SK-N-SH treated with all-trans-retinoic acid at 6 μM for 48 hours (cell line): ENCODE measurements around the gene CSTB.

Experiments
- ATAC-seq: fragments of 200-7000 bp; cut with Tn5 transposase; 3 replicates; pipeline ENCODE4 v1.9.1; 2020; ENCODE audit warnings: mild to moderate bottlenecking, moderate library complexity
- ARNTL ChIP-seq: fragments of 450-650 bp; formaldehyde crosslinking; IDR thresholded peaks from 2 replicates; pipeline ENCODE4 v1.5.0; 2020; ENCODE audit warnings: low read depth, mild to moderate bottlenecking, moderate library complexity, borderline replicate concordance
- BACH2 ChIP-seq: fragments of 250-450 bp; sonication (Bioruptor Pico); IDR thresholded peaks from 2 replicates; pipeline ENCODE4 v1.9.0; 2021; ENCODE audit warnings: mild to moderate bottlenecking, borderline replicate concordance
- CSDC2 ChIP-seq: fragments of 250-450 bp; sonication (Bioruptor Pico); IDR thresholded peaks from 2 replicates; pipeline ENCODE4 v1.5.0; 2020; ENCODE audit warnings: mild to moderate bottlenecking, moderate library complexity
- ESRRG ChIP-seq: fragments of 250-450 bp; sonication (Bioruptor Pico); IDR thresholded peaks from 2 replicates; pipeline ENCODE4 v1.6.1; 2021; ENCODE audit warnings: mild to moderate bottlenecking
- GLIS3 ChIP-seq: fragments of 250-450 bp; sonication (Bioruptor Pico); IDR thresholded peaks from 2 replicates; pipeline ENCODE4 v1.5.0; 2020; ENCODE audit warnings: mild to moderate bottlenecking, moderate library complexity
- OSR1 ChIP-seq: fragments of 250-450 bp; sonication (Bioruptor Pico); IDR thresholded peaks from 2 replicates; pipeline ENCODE4 v1.8.0; 2022; ENCODE audit warnings: moderate library complexity, mild to moderate bottlenecking, inconsistent platforms
- RARB ChIP-seq: fragments of 250-450 bp; sonication (Bioruptor Pico); IDR thresholded peaks from 2 replicates; pipeline ENCODE4 v1.8.0; 2021; ENCODE audit warnings: mild to moderate bottlenecking, moderate library complexity
- SNAI2 ChIP-seq: fragments of 250-450 bp; sonication (Bioruptor Pico); IDR thresholded peaks from 2 replicates; pipeline ENCODE4 v1.5.0; 2020; ENCODE audit warnings: mild to moderate bottlenecking, moderate library complexity
- TCF4 ChIP-seq: fragments of 250-450 bp; sonication (Bioruptor Pico); IDR thresholded peaks from 2 replicates; pipeline ENCODE4 v1.8.0; 2021; ENCODE audit warnings: mild to moderate bottlenecking, moderate library complexity, borderline replicate concordance
- TOX ChIP-seq: fragments of 250-450 bp; sonication (Bioruptor Pico); IDR thresholded peaks from 2 replicates; pipeline ENCODE4 v1.8.0; 2021; ENCODE audit warnings: mild to moderate bottlenecking, moderate library complexity, borderline replicate concordance
- ZC3H10 ChIP-seq: fragments of 250-450 bp; sonication (Bioruptor Pico); IDR thresholded peaks from 2 replicates; pipeline ENCODE4 v1.5.1; 2021; ENCODE audit warnings: mild to moderate bottlenecking, moderate library complexity
- ZFP30 ChIP-seq: fragments of 450-650 bp; formaldehyde crosslinking; IDR thresholded peaks from 2 replicates; pipeline ENCODE4 v1.5.0; 2022; ENCODE audit warnings: mild to moderate bottlenecking, moderate library complexity
- ZNF565 ChIP-seq: fragments of 450-650 bp; formaldehyde crosslinking; conservative IDR thresholded peaks from 2 replicates; pipeline ENCODE4 v1.5.0; 2020; ENCODE audit warnings: low read depth, mild to moderate bottlenecking, moderate library complexity
- ZNF70 ChIP-seq: fragments of 450-650 bp; formaldehyde crosslinking; IDR thresholded peaks from 2 replicates; pipeline ENCODE4 v1.5.0; 2020; ENCODE audit warnings: mild to moderate bottlenecking, moderate library complexity
- ZNF8 ChIP-seq: fragments of 450-650 bp; formaldehyde crosslinking; IDR thresholded peaks from 2 replicates; pipeline ENCODE4 v1.5.0; 2020; ENCODE audit warnings: mild to moderate bottlenecking, moderate library complexity
- TF ChIP-seq, protein P1 (sequence below): fragments of 250-450 bp; sonication (Bioruptor Pico); IDR thresholded peaks from 2 replicates; pipeline ENCODE4 v1.5.0; 2020; ENCODE audit warnings: mild to moderate bottlenecking, moderate library complexity
- TF ChIP-seq, protein P2 (sequence below): fragments of 250-450 bp; sonication (Bioruptor Pico); IDR thresholded peaks from 2 replicates; pipeline ENCODE4 v1.8.0; 2020; ENCODE audit warnings: mild to moderate bottlenecking, moderate library complexity, borderline replicate concordance
- TF ChIP-seq, protein P3 (sequence below): fragments of 250-450 bp; sonication (Bioruptor Pico); IDR thresholded peaks from 2 replicates; pipeline ENCODE4 v1.5.1; 2021; ENCODE audit warnings: mild to moderate bottlenecking, moderate library complexity
- TF ChIP-seq, protein P4 (sequence below): fragments of 250-450 bp; sonication (Bioruptor Pico); IDR thresholded peaks from 2 replicates; pipeline ENCODE4 v1.8.0; 2021; ENCODE audit warnings: low read depth, mild to moderate bottlenecking, moderate library complexity, borderline replicate concordance

CSTB gene

DNA sequence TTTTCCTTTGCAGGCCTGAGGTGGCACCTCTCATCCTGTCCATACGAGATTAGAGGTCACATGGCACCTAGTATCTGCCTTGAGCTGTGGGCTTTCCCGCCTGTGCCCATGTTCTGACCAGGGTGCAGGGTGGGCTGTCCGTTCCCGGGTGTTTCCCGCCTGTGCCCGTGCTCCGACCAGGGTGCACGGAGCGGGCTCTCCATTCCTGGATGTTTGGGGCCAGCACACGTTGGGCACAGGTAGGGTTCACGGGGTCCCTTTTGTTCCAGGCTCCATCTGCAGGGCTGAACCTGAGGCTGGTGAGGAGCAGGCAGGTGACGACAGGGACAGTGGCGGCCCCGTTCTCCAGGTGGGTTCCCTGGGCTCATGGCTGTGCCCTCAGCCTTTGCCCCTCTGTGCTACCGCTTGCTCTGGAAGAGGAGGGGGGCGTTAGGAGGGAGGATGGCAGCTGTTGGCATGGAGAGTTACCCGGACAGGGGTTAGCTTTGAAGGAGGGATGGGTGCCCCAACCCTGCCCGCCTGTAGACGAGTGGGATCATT, 23.3 kb upstream of the CSTB start:
- no peak for ATAC-seq
- TF ChIP-seq ZC3H10 (CRISPR knock-in tag) (no peak), ESRRG (CRISPR knock-in tag) (no peak), SNAI2 (no peak), CSDC2 (CRISPR knock-in tag) (no peak), TOX (CRISPR knock-in tag) (no peak)
- TF ChIP-seq, protein P1, sequence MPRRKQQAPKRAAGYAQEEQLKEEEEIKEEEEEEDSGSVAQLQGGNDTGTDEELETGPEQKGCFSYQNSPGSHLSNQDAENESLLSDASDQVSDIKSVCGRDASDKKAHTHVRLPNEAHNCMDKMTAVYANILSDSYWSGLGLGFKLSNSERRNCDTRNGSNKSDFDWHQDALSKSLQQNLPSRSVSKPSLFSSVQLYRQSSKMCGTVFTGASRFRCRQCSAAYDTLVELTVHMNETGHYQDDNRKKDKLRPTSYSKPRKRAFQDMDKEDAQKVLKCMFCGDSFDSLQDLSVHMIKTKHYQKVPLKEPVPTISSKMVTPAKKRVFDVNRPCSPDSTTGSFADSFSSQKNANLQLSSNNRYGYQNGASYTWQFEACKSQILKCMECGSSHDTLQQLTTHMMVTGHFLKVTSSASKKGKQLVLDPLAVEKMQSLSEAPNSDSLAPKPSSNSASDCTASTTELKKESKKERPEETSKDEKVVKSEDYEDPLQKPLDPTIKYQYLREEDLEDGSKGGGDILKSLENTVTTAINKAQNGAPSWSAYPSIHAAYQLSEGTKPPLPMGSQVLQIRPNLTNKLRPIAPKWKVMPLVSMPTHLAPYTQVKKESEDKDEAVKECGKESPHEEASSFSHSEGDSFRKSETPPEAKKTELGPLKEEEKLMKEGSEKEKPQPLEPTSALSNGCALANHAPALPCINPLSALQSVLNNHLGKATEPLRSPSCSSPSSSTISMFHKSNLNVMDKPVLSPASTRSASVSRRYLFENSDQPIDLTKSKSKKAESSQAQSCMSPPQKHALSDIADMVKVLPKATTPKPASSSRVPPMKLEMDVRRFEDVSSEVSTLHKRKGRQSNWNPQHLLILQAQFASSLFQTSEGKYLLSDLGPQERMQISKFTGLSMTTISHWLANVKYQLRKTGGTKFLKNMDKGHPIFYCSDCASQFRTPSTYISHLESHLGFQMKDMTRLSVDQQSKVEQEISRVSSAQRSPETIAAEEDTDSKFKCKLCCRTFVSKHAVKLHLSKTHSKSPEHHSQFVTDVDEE (CRISPR knock-in tag): no peak

DNA sequence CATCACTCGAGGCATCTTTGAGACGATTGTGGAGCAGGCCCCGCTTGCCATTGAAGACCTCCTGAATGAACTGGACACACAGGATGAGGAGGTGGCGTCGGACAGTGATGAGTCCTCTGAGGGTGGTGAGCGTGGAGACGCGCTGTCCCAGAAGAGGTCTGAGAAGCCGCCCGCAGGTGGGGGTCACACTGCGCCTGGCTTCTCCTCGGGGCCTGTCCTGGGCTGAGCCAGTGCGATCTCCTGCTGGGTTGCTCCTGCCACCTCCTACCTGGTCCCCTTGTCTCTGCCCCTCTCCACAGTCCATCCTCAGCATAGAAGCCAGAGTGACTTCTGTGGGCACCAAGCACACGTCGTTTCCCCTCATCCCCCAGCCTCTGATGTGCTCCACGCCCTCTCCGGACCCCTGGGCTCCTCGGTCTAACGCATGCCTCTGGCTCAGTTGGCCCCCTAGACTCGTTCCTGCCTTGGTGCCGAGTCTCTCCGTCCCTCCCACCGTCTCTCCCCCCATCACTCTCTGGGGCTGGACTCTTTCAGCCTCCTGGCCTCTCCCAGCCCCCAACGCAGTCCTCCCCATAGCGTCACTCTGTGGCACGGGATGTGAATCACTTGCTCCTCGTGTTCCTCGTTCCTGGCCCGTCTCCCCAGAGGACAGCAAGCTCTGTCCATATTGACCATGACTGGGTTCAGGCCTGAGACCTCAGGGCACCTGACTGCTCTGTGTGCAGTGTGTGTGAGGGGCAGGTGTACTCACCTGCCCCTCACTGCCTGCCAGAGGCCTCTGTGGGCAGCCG, 22.0 kb upstream of the CSTB start:
- TF ChIP-seq, protein P1 (CRISPR knock-in tag): no peak
- no peak for TF ChIP-seq ZFP30 (CRISPR knock-in tag)
- no peak for TF ChIP-seq ZNF70 (CRISPR knock-in tag)
- TF ChIP-seq, protein P2, sequence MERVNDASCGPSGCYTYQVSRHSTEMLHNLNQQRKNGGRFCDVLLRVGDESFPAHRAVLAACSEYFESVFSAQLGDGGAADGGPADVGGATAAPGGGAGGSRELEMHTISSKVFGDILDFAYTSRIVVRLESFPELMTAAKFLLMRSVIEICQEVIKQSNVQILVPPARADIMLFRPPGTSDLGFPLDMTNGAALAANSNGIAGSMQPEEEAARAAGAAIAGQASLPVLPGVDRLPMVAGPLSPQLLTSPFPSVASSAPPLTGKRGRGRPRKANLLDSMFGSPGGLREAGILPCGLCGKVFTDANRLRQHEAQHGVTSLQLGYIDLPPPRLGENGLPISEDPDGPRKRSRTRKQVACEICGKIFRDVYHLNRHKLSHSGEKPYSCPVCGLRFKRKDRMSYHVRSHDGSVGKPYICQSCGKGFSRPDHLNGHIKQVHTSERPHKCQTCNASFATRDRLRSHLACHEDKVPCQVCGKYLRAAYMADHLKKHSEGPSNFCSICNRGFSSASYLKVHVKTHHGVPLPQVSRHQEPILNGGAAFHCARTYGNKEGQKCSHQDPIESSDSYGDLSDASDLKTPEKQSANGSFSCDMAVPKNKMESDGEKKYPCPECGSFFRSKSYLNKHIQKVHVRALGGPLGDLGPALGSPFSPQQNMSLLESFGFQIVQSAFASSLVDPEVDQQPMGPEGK (CRISPR knock-in tag): no peak
- no peak for TF ChIP-seq TCF4 (CRISPR knock-in tag)
- TF ChIP-seq RARB (CRISPR knock-in tag): no peak
- TF ChIP-seq ZNF8 (CRISPR knock-in tag): no peak
- TF ChIP-seq SNAI2: no peak
- no peak for TF ChIP-seq OSR1 (CRISPR knock-in tag)
- TF ChIP-seq, protein P3, sequence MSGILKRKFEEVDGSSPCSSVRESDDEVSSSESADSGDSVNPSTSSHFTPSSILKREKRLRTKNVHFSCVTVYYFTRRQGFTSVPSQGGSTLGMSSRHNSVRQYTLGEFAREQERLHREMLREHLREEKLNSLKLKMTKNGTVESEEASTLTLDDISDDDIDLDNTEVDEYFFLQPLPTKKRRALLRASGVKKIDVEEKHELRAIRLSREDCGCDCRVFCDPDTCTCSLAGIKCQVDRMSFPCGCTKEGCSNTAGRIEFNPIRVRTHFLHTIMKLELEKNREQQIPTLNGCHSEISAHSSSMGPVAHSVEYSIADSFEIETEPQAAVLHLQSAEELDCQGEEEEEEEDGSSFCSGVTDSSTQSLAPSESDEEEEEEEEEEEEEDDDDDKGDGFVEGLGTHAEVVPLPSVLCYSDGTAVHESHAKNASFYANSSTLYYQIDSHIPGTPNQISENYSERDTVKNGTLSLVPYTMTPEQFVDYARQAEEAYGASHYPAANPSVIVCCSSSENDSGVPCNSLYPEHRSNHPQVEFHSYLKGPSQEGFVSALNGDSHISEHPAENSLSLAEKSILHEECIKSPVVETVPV (CRISPR knock-in tag): no peak
- TF ChIP-seq, protein P4, sequence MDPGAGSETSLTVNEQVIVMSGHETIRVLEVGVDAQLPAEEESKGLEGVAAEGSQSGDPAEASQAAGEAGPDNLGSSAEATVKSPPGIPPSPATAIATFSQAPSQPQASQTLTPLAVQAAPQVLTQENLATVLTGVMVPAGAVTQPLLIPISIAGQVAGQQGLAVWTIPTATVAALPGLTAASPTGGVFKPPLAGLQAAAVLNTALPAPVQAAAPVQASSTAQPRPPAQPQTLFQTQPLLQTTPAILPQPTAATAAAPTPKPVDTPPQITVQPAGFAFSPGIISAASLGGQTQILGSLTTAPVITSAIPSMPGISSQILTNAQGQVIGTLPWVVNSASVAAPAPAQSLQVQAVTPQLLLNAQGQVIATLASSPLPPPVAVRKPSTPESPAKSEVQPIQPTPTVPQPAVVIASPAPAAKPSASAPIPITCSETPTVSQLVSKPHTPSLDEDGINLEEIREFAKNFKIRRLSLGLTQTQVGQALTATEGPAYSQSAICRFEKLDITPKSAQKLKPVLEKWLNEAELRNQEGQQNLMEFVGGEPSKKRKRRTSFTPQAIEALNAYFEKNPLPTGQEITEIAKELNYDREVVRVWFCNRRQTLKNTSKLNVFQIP (CRISPR knock-in tag): no peak
- no peak for TF ChIP-seq ZNF565 (CRISPR knock-in tag)
- TF ChIP-seq ESRRG (CRISPR knock-in tag): no peak
- no peak for TF ChIP-seq GLIS3 (CRISPR knock-in tag)
- no peak for TF ChIP-seq BACH2 (CRISPR knock-in tag)
- TF ChIP-seq ARNTL (CRISPR knock-in tag): no peak
- ATAC-seq: no peak
